ENCODE data around the gene AFF1.
"Not testable (repeated sequence)": the region's sequence is repeated elsewhere in the genome, so short reads cannot be mapped to it uniquely, and the experiment has no call there.

AFF1 gene

DNA sequence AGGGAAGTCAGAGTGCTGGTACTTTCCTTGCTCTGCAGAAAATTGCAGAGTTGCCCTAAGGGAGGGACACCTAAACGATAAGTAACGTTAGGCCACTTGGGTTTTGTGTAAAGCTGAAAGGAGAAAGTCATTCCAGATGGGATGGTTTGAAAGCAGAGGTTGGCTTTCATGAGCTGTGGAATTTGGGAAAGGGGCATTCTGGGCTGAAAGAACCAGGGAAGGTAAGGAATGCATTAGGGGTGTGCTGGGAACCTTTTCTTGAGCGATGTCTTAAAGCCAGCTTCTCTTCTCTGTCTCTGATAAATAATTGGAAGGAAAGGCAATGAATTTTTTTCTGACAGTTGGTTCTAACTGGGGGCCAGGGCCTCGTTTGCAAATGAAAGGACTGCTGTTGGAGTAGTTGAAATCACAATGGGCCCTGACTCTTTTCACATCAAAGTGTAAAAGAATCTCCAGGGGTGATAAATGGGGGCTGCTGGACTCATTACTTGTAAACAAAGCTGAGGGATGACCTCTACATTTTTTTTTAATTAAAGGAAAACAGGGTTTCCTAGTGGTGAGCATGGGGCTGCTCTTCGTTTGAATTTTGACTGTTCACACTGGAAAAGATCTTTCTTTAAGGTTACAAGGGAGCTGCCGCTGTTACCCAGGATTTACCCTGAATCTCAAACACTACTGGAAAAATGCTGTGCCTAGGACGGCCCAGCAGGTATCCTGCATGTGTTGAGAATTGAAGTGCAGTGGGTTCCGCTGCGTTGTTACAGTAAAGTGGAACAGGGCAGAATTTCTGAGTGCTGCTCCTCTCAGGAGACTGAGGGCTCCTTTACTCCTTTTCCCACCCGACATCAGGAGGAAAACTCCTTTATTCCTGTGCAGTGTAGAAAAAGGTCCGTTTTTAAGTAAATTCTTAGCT lies 25.0 kb downstream of the AFF1 start:
- no peak for DNase-seq

DNA sequence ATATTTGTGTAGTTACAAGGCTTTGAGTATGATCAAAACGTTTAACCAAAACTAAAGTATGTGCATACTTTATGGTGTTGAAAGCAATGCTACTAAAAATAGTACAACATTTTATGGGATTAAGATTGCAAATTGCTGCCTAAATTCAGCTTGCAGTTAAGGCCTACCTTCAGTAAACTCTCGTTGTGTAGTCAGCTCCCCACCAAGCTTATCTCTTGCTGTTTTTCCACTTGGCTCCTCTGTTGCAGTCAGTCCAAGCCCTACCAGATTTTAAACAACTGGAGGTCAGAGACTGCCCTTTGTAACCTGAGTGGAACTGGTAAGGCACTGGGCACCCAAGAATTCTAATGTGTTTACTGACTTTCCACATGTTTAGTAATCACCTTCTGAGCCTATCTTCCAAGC lies 25.7 kb downstream of the AFF1 start:
- no peak for DNase-seq

DNA sequence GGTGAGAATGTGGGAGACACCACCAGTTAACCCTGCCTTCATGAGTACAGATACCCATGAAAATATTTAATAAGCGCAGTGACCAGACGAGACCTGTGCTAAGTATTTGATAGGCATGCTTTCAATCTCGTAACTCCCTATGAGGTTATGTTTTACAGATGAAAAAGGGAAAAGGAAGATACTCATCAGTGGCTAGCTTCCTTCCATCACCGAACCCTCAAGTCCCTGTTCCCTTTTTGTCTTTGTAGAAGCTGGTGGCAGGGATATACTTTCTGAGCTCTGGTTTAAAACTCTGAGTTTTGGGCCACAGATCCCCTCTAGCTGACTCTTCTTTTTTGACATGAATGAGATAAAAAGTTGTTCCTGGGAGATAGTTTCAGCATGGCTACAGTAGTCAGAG lies 26.3 kb downstream of the AFF1 start:
- DNase-seq, result no peak

DNA sequence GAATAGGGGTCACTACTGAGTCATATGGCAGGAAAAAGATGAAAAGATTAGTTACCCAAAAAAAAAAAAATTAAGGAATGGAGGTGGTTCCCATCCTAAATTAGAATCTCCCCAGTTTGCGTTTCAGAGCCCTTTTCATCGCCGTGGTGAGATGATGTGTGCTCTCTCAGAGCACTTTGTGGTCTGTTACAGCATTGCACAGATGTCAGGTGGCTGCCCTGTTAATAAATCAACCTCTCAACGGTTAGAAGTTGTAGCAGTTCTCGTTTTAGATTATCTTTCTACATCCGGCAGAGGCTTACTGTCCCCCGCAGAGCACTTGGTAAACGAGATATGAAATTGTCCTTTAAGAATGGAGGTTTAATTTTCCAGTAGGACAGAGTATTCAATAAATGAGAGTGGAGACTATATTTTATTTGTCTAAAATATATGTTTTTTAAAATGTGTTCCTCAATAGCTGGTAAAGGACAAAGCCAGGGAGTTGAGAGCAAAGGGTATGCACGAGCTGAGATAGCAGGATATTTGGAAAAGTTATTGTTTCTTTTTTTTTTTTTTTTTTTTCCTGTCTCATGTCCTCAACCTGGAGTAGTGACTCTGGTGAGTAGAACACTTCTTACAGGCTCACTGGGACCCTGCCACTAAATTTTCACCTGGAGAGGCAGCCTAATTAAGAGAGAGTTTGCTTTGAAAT lies 26.9 kb downstream of the AFF1 start:
- no peak for DNase-seq

DNA sequence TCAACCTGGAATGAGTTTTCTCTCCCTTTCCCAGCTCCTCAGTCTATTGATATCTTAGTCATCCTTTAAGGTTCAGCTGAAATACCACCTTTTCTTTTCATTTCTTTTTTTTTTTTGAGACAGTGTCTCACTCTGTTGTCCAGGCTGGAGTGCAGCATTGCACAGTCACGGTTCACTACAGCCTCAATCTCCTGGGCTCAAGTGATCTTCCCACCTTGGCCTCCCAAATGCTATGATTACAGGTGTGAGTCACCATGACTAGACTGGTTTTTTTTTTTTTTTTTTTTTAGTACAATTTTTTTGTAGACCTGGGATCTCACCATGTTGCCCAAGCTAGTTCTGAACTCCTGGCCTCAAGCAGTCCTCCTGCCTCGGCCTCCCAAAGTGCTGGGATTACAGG lies 28.9 kb downstream of the AFF1 start:
- DNase-seq, result no peak

DNA sequence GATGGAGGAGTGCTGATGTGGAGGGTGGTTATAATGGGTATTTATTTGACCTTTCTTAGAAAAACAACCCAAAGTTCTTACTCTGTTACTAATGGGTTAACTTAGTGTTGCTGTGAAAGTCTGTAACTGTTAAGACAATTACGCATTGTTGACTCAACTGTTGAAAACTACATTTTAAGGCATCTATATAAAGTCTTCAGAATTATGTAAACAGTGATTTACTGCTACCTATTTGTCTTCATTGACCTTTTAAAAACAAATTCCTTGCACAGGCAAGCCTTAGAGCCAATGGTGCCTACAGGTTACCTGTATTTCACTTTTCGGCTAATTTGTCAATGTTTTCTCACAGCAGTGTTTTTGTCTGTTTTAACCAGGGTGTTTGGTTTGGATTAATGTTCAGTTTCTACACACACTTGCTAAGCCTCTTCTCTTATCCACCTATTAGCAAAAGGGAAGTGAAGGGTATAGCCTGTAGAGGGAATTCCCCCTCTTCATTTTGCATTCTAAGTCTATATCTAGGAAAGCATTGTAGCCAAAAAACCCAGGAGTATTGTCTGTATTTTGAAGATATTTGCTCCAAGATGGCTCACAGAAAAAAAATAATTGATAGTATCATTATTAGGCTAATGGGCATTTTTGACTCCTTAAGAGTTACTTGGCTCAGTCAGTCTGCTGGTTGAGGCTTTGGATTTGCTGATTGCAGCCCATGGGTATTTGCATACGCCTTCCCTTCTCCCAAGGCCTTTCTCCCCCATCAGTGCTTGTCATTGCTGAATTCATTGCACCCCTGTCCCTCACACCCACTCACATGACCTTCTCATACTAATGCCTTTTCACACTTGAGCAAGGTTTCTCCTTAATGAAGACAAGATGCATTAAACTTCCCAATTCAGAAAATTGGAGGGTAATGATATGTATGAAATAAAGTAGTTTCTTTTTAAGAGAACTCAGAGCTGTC lies 30.5 kb downstream of the AFF1 start:
- no peak for DNase-seq

DNA sequence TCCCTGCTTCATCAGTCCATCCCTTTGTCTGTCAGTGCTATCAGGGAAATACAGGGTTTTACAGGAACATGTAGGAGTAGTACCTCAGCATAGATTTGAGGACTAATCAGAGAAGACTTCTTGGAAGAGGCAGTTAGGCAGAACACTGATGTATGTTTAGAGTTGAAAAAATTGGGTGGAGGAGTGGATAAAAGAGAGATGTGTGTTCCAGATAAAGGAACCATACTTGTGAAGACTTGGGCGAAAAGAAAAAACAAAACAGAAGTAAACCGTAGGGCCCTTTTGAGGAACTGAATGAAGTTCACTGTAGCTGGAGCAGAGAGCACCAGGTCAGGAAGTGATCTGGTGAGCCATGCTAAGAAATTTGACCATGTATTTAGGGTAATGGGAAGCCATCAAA lies 32.3 kb downstream of the AFF1 start:
- no peak for DNase-seq

DNA sequence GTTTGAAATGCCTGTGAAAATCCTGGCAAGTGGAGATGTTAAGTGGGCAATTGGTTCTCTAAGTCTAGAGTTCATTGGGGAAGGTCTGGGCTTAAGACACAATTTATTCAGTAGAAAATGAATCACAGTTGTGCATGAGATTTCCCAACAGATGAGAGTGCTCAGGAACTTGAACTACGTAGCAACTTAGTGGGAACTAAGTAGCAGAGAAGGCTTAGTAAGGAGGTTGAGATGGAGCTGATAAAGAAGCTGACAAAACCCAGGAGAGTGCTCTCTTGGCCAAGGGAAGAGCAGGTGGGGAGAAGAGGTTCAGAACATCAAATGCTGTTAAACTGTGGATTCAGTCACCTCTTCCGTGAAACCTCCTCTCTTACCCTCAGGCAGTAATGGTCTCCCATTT lies 33.0 kb downstream of the AFF1 start:
- DNase-seq, result no peak

DNA sequence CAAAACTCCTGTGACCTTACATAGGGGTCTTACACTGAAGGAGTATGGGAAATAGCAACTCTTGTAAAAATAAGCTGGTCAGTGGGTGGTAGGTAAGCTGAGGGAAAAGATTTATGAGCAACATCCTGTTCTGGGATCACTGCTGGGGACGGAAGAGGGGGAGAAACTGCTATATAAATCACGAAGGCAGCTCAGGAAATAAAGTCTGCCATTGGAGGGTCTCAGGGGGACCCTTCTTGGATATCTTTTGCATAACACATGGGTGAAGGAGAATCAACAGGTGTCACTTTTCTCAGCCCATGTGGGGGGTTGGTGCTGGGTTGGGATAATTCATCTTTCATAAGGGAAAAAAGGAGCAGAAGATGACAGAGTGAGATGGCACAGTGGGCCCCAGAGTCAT lies 33.7 kb downstream of the AFF1 start:
- DNase-seq, result no peak

DNA sequence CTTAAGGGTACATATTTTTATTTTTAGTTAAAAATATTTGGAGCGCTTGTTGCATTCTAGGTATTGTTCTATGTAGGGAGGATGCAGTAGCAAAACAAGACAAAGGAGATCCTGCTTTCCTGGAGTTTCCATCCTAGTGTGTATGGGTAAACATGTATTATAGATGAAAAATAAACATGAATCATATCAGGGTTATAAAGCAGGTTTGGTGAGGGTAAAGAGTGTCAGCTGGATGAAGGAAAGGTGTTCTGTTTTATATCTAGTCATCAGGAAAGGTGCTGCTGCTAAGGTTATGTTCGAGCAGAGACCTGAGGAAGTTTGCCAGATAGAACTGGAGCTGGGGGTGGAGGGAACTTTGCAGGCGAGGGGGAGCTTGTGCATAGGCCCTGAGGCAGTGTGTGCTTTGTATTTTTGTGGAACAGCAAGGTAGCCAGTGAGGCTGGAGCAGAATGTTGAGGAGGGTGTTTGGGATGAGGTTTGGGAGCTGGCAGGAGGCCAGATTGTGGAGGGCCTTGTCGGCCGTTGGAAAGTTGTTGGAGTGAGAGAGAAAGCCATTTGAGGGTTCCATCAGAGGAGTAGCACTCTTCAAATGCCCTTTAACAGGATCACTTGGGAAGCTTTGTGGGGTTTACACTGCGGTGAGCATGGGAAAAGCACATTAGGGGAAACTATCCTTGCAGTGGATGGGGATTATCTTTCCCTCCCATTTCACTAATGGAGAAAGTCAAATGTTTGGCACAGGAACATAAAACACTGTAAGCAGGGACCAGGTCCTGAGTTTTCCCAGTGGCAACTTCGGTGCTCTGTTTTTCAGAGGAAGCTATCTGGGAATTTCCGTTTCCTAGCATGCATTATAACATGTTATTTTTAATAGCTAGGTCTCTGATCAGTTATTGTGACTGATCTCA lies 35.9 kb downstream of the AFF1 start:
- no peak for DNase-seq

DNA sequence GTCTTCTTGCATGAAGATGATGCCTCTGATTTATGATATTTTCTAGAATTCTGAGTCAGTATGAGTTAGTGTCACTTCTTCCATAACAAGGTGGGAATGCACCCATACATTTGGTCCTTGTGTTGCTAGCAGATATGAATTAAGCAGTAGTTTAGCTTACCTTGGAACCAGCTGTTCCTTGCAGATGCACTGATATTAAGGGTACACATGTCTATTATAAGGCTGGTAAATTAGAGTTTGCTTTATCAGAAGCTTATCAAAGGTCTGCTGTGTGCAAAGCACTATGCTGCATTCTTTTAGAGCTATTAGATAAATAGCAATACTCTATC lies 36.5 kb downstream of the AFF1 start:
- no peak for DNase-seq

DNA sequence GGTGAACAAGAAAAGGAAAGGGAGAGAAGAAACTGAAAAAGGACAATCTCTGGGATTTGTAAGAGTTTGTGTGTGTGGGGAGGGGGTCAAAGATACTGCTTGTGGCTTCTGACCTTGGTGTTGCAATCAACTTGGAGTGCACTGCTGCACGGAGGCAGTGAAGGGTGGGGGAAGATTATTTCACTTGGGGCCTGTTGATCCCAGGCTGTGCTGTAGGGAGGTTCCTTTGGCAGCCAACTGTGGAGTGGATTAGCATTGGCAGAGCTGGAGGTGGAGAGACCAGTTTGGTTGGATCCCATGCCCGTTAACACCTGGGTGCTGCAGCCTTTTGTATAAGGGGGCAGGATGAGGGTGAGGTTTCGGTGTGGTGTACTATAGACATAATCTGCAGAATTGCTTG lies 38.2 kb downstream of the AFF1 start:
- no peak for DNase-seq

DNA sequence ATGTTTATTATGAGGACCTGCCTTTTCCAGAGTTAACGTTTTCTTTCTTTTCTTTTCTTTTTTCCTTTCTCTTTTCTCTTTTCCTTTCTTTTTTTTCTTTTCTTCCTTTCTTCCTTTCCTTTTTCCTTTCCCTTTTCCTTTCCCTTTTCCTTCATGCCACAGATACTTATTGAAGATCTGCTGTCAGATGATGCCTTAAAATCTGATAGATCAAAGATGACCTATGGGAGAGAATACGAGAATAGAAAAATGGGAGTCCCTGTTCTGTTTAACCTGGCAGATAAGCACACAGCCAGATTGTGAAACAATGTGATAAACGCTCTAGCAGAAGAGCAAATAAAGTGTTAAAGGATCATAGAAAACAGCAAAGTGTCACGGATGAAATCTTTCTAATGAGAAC lies 38.9 kb downstream of the AFF1 start:
- no peak for DNase-seq

DNA sequence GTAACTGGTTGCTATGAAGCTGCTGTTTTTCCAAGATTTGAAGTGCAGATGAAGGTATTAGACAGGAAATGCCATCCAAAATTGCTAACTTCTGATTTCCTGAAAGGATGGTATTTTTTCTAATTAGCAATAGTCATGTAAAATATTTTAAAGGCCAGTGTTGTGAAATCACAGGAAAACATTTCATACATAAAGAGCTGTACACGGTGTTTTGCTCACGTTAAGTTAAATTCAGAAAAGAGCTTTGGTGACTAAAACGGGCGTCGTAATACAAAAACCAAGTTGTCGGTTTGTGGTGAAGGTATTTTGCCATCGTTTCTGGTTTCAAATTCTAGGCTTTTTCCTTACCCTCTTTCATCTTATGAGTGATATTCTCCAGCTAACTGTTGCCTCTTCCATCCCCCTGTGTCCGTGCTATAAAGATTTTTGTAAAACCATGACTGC lies 39.8 kb downstream of the AFF1 start:
- DNase-seq, result no peak

DNA sequence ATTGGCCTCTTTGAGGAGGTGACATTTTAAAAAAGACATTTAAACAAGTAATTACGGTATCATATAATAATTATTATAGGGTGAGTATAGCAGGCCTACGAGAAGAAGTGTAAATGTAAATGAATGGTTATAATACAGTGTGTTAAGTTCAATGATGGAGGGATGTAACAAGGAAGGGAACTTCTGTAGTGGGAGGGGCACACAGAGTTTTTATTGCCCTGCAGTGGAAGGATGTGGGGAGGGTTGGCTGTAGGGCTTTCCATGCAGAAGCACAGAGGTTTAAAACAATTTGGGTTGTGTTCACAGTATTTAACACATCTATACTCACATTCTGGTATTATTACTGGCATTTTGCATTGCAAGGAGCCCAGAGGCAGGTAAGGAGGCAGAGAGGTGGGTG lies 41.1 kb downstream of the AFF1 start:
- DNase-seq, result no peak

DNA sequence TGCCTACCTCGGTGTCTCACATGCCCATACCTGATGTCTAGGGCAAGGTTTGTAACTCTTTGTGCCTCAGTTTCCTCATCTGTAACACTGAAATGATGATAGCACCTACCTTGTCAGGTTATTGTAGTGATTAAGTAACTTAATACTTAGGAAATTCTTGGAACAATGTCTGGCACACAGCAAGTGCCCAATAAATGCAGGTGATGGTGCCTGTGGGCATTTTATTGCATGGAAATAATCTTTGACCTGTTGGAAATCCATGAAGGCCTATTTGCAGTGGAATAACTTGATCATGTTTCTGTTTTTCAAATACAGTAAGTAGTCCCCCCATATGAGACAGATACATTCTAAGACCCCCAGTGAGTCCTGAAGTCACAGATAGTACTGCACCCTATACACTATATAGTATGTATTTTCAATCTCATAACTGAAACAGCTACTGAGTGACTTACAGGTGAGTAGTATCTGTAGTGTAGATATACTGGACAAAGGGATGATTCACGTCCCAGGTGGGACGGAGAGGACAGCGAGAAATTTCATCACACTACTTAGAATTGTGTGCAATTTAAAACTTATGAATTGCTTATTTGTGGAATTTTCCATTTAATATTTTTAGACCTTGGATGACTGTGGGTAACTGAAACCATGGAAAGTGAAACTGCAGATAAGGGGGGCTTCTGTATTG lies 42.1 kb downstream of the AFF1 start:
- no peak for DNase-seq

DNA sequence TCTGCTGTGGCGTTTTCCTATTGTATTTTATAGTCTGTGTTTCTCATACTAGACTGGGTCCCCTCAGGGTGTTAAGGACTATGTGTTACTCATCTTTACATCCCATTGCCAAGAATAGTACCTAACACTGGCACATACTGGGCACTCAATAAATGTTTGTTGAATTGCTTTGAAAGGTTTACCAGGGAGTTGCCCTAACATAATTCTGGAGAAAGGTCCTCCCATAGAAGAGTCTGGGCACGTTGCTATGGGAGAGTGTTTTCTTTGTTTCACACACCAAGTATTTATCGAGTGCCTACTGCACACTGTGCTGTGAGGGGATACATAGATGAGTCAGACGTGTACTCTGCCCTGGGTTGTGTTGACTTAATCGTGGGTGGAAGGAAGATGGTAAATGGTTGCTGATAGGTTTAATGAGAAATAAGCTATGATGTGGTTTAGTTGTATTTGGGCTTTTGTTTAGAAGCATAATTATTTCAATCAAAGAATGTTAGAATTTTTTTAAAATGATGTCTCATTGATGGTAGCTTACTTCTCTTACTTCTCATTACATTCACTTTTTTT lies 42.9 kb downstream of the AFF1 start:
- no peak for DNase-seq

DNA sequence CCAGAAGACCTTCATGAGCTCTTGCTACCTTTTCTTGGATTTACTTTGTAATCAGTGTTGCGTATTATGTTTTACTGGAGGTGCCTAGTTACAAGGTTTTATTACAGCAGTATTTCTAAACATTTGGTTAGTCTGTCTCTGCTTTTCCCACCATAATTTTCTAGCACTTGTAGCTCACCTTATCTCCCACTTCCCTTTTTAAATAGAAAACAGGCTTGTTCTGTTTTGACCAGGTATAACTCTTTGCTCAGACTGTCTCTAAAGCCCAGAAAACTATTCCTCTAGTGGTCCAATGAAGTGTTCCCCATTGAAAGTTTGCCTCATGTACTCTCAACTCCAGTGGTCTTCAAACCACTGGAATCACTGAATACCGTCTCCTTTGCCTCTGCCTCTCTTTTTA lies 43.9 kb downstream of the AFF1 start:
- no peak for DNase-seq

DNA sequence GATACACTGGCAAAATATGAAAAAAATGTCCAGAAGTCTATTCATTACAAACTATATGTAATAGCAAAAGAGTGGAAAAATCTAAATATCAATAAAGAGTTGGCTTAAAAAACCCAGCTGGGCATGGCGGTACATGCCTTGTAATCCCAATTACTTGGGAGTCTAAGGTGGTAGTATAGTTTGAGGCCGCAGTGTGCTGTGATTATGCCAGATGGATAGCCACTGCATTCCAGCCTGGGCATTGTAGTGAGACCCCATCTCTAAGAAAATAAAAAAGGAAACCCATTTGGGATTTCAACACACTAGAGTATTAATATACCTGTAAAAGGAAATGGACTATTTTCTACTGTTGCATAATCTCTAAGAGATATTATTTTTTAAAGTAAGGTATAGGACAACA lies 45.4 kb downstream of the AFF1 start:
- no peak for DNase-seq

DNA sequence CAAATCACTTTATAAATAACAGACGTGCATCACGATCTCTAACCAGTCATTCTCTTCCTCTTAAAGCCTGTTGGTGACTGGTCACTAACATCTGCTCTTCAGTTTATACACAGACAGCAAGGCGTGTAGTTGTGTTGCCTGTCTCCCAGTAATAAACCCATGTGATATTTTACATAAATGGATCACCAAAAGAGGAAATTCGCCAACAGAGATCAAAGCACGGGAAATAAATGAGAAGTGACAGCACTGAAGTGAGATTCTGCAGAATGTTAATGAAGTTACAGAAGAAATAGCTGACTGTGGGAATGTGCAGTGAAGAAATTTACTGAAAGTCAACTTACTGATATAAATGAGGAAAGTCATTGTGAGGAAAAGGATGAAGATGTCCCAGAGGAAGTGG lies 47.0 kb downstream of the AFF1 start:
- DNase-seq, result no peak

DNA sequence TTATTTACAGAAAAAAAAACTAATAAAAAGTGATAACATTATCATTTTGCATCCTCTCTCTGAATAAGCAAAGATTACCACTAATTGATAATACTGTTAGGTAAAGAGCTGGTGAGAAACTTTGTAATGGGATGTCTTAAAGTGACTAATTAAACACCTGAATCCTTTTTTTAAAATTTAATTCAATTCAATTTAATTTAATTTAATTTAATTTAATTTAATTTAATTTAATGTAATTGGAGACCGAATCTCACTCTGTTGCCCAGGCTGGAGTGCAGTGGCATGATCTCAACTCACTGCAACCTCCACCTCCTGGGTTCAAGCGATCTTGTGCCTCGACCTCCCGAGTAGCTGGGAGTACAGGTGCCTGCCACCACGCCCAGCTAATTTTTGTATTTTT lies 51.0 kb downstream of the AFF1 start:
- not testable (repeated sequence) for DNase-seq
